Measurements from ENCODE around the gene SSPN. TPM values are rescaled to one million over a fixed set of nuclear protein-coding genes. Genes with fewer than 3 reads are reported as not detected.

Gene SSPN
- total and polyA plus RNA-seq, 8 donors = 1.8 to 52.4 (median 11.1) TPM

GRCh38 chr12:26251600-26251999 is 56.2 kb downstream of the SSPN start:
- Histone ChIP-seq H3K36me3 (no peaks in the 10 kb centered on the region), H3K9me3 (peaks cover 0 to 18% (median 8%) of the 10 kb centered on the region in 4 donors), H3K27me3 (no peaks in the 10 kb centered on the region), H3K4me3 (no peak overlapping the region), H3K27ac (no peak overlapping the region), H3K4me1 (no peaks in the 10 kb centered on the region)
- DNase-seq = no peak
- 63 to 73% (median 67%) methylated on average over 5 to 6 of the region's 6 CpGs for WGBS, 5 donors
- no peak for TF ChIP-seq CTCF (IDR thresholded peaks at IDR 0.05)
- no peak for TF ChIP-seq POLR2AphosphoS5 (IDR thresholded peaks at IDR 0.05)
- TF ChIP-seq POLR2A (IDR thresholded peaks at IDR 0.05) = no peak
- no peak for TF ChIP-seq EP300 (IDR thresholded peaks at IDR 0.05)
- intact Hi-C loops (cut with DNase I; ENCODE audit: low total_unique reads) = no loop called here

GRCh38 chr12:26252946-26253345 is 57.6 kb downstream of the SSPN start:
- no peak for TF ChIP-seq POLR2A (IDR thresholded peaks at IDR 0.05)
- TF ChIP-seq POLR2AphosphoS5 (IDR thresholded peaks at IDR 0.05) = no peak
- no peak for TF ChIP-seq EP300 (IDR thresholded peaks at IDR 0.05)
- TF ChIP-seq CTCF (IDR thresholded peaks at IDR 0.05) = no peak
- Histone ChIP-seq H3K4me1 (no peaks in the 10 kb centered on the region), H3K4me3 (no peak overlapping the region), H3K36me3 (no peaks in the 10 kb centered on the region), H3K27ac (no peak overlapping the region), H3K9me3 (peaks cover 0 to 32% (median 11%) of the 10 kb centered on the region in 4 donors), H3K27me3 (no peaks in the 10 kb centered on the region)
- WGBS, 5 donors = 78 to 93% (median 90%) methylated on average over 1 of the region's 1 CpG
- DNase-seq = no peak
- intact Hi-C loops (cut with DNase I; ENCODE audit: low total_unique reads) = no loop called here

GRCh38 chr12:26255893-26256645 is 60.7 kb downstream of the SSPN start:
- no peak for DNase-seq
- no peaks in the 10 kb centered on the region for H3K36me3 ChIP-seq
- no peak overlapping the region for H3K27ac ChIP-seq
- no peak overlapping the region for H3K4me3 ChIP-seq
- intact Hi-C loops (cut with DNase I; ENCODE audit: low total_unique reads) = no loop called here
- TF ChIP-seq POLR2AphosphoS5 (IDR thresholded peaks at IDR 0.05) (no peak), POLR2A (IDR thresholded peaks at IDR 0.05) (no peak), CTCF (IDR thresholded peaks at IDR 0.05) (no peak), EP300 (IDR thresholded peaks at IDR 0.05) (no peak)
- no peaks in the 10 kb centered on the region for H3K4me1 ChIP-seq
- H3K9me3 ChIP-seq = peaks cover 0 to 30% (median 11%) of the 10 kb centered on the region in 4 donors
- no peaks in the 10 kb centered on the region for H3K27me3 ChIP-seq
- WGBS, 5 donors = 80 to 93% (median 86%) methylated on average over 5 to 7 of the region's 7 CpGs

GRCh38 chr12:26264215-26264838 is 69.0 kb downstream of the SSPN start:
- H3K9me3 ChIP-seq = no peaks in the 10 kb centered on the region
- no peaks in the 10 kb centered on the region for H3K27me3 ChIP-seq
- H3K4me3 ChIP-seq = no peak overlapping the region
- H3K36me3 ChIP-seq = no peaks in the 10 kb centered on the region
- 77 to 95% (median 93%) methylated on average over 2 of the region's 2 CpGs for WGBS, 5 donors
- intact Hi-C loops (cut with DNase I; ENCODE audit: low total_unique reads) = no loop called here
- H3K27ac ChIP-seq = no peak overlapping the region
- no peak for TF ChIP-seq CTCF (IDR thresholded peaks at IDR 0.05)
- no peak for TF ChIP-seq POLR2AphosphoS5 (IDR thresholded peaks at IDR 0.05)
- TF ChIP-seq EP300 (IDR thresholded peaks at IDR 0.05) = no peak
- TF ChIP-seq POLR2A (IDR thresholded peaks at IDR 0.05) = no peak
- no peak for DNase-seq
- no peaks in the 10 kb centered on the region for H3K4me1 ChIP-seq
